MG63 (cell line): ENCODE measurements around the gene TRANK1. TPM values are rescaled to one million over a fixed set of nuclear protein-coding genes. Genes with fewer than 3 reads are reported as not detected.

Source experiments
- DNase-seq: peaks from one replicate; pipeline ENCODE4 v3.0.0-alpha.2; 2020
- H3K27me3 ChIP-seq: fragments of 250-450 bp; sonication (Bioruptor Pico); 2 replicates; pipeline ENCODE4 v1.5.1; 2020; ENCODE audit warnings: mild to moderate bottlenecking, moderate library complexity
- H3K36me3 ChIP-seq: fragments of 250-450 bp; sonication (Bioruptor Pico); 2 replicates; pipeline ENCODE4 v1.5.1; 2020; ENCODE audit warnings: mild to moderate bottlenecking, moderate library complexity
- H3K4me3 ChIP-seq: fragments of 250-450 bp; sonication (Bioruptor Pico); 2 replicates; pipeline ENCODE4 v1.5.1; 2020; ENCODE audit warnings: mild to moderate bottlenecking, moderate library complexity
- H3K9me3 ChIP-seq: fragments of 250-450 bp; sonication (Bioruptor Pico); 2 replicates; pipeline ENCODE4 v1.5.1; 2020; ENCODE audit warnings: mild to moderate bottlenecking, moderate library complexity
- total RNA-seq: library from RNA; depleted of rRNA; stranded (reverse); fragments of >200 nt; shearing (Covaris generic); gene quantifications from 2 replicates; pipeline ENCODE4 v1.2.3, GENCODE V29; 2014; ENCODE audit warnings: low replicate concordance; rRNA removed

TRANK1 gene
- 1.0 and 3.8 TPM in 2 replicates for total RNA-seq

DNA sequence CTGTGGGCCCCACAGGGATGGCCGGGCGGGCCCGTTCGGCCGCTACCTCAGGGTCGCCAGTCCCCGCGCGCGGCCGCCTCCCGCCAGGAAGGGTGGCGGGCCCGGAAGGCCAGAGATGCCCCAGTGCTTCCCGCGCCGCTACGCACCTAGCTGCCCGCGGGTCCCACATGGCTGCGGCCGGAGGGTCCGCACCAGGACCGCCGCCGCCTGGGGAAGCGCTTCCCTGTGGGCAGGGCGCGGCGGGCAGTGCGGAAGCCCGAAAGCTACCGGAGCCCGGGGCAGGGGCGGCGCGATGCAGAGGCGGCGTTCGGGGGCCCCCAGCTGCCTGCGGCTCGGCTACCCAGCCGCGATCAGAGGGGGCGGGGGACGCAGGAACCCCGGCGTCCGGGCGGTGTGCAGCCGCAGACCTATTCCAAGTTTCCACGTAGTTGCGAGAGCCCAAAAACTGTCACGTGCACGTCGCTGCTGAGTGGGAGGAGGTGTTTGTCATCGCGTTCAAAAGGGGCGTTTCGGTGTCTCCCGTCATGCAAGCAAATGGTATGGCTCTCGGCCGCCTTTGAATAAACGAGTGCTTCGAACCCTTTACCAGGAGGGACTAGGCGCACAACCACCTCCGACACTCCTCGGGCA, at the start of gene TRANK1:
TRANK1 (minus strand) TSS at position 414 of the 630 bp plus-strand sequence; CDS start at position 169, 245 bp downstream.
- Histone ChIP-seq H3K4me3 (peak within 1 kb of the TSS; percentile 17; the same call in 1 of the 2 replicates), H3K27me3 (no peaks in the 10 kb centered on the region), H3K9me3 (no peaks in the 10 kb centered on the region), H3K36me3 (no peaks in the 10 kb centered on the region)
- peak; percentile 1 for DNase-seq

- Histone ChIP-seq H3K27me3 (no peaks in the 10 kb centered on the region), H3K36me3 (peaks cover 42% of the 10 kb centered on the region), H3K9me3 (no peaks in the 10 kb centered on the region), H3K4me3 (peak within 1 kb of the TSS; percentile 81)
- peak; percentile 88 for DNase-seq
Measured at GRCh38 chr3:36993326-36994283, 48.8 kb upstream of the TRANK1 start, which contains the start of gene MLH1. Gene MLH1 (plus strand): TSS chr3:36993518. CDS start chr3:36993548, 30 bp downstream.

DNA sequence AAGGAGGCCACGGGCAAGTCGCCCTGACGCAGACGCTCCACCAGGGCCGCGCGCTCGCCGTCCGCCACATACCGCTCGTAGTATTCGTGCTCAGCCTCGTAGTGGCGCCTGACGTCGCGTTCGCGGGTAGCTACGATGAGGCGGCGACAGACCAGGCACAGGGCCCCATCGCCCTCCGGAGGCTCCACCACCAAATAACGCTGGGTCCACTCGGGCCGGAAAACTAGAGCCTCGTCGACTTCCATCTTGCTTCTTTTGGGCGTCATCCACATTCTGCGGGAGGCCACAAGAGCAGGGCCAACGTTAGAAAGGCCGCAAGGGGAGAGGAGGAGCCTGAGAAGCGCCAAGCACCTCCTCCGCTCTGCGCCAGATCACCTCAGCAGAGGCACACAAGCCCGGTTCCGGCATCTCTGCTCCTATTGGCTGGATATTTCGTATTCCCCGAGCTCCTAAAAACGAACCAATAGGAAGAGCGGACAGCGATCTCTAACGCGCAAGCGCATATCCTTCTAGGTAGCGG, 48.0 kb upstream of the TRANK1 start, which contains the start of gene EPM2AIP1:
EPM2AIP1 (minus strand) TSS at position 326 of the 520 bp plus-strand sequence; CDS start at position 272, 54 bp downstream.
- Histone ChIP-seq H3K4me3 (peak within 1 kb of the TSS; percentile 81), H3K36me3 (peaks cover 43% of the 10 kb centered on the region), H3K27me3 (no peaks in the 10 kb centered on the region), H3K9me3 (no peaks in the 10 kb centered on the region)
- DNase-seq = peak; percentile 97

- no peaks in the 10 kb centered on the region for H3K27me3 ChIP-seq
- H3K36me3 ChIP-seq = peaks cover 48% of the 10 kb centered on the region
- H3K9me3 ChIP-seq = no peaks in the 10 kb centered on the region
- peak overlapping the region; percentile 81 for H3K4me3 ChIP-seq
- DNase-seq = peak; percentile 18
Measured at GRCh38 chr3:36991923-36992805, 47.3 kb upstream of the TRANK1 start.

DNA sequence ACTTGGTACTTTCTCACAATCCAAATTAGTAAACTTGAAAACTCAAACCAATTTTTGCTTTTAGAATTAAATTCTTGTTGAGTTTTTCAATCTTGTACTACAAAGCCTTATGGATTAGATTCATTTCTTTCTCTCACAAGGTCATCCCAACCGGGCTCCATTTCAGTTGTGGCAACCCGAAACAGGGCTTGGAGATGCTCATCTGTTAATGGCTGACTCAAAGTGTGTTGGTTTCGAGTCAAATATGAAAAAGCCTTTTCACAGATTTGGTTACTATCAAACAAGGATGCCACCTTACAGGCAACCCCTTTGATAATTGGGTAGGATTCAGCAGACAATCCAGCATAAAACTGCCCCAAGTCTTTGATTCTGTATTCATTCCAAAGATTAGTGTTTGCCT, 46.3 kb upstream of the TRANK1 start:
- Histone ChIP-seq H3K36me3 (peaks cover 41% of the 10 kb centered on the region), H3K4me3 (peak overlapping the region; percentile 81), H3K27me3 (no peaks in the 10 kb centered on the region), H3K9me3 (no peaks in the 10 kb centered on the region)
- DNase-seq = no peak

DNA sequence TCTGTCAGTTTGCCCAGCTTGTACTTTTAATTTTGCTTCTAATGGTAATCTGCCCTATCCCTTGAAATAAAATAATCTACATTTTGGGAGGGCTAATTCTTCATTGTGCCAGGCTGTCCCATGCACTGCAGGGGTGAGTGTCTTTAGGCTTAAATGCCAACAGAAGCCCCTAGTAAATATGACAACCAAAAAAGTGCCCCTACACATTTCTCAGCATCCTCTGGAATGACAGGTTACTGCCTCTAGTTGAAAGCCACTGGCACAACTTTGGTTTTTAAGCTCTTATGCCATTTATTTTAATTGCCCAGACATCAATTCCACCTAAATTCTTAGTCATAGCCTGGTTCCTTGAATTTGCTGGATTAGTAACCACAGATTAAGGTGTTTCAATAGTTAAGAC, 44.7 kb upstream of the TRANK1 start:
- no peak overlapping the region for H3K4me3 ChIP-seq
- H3K27me3 ChIP-seq = no peaks in the 10 kb centered on the region
- no peaks in the 10 kb centered on the region for H3K9me3 ChIP-seq
- DNase-seq = no peak
- peaks cover 45% of the 10 kb centered on the region for H3K36me3 ChIP-seq

DNA sequence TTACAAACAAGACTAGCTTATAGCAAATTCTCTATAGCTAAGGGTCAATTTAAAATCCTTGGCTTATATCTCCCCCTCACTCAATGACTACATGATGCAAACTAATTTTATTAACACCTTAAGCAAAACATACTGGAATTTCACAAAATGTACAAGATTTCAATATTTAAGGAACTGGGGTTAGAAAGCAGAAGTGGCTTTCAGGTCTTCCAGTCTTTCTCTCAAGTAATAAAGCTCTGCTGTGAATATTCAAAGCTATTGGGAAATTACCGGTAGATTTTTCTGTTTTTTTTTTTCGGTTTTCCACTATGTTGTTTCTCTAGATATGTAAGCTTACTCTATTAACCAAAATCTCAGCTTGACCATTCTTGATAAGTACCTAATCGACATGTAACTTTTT, 44.2 kb upstream of the TRANK1 start:
- H3K9me3 ChIP-seq = no peaks in the 10 kb centered on the region
- H3K36me3 ChIP-seq = peaks cover 45% of the 10 kb centered on the region
- no peak for DNase-seq
- no peak overlapping the region for H3K4me3 ChIP-seq
- H3K27me3 ChIP-seq = no peaks in the 10 kb centered on the region

DNA sequence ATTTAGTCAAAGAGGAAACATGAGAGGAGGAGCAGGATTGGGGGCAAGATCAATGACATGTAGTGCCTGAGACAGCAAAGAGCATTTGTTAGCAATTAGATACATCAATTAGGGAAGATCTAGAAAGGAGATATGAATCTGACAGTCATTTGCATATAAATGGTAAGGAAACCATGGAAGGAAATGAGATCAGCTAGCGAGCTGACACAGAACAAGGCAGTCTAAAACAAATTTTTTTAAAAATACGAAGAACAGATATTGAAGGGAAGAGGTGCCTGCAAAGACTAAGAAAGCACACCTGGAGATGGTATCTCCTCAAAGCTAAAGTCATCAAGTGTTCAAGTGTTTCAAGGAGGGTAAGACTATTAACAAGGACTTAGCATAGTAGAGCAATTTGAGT, 43.5 kb upstream of the TRANK1 start:
- no peak overlapping the region for H3K4me3 ChIP-seq
- peaks cover 45% of the 10 kb centered on the region for H3K36me3 ChIP-seq
- no peaks in the 10 kb centered on the region for H3K9me3 ChIP-seq
- no peak for DNase-seq
- no peaks in the 10 kb centered on the region for H3K27me3 ChIP-seq

DNA sequence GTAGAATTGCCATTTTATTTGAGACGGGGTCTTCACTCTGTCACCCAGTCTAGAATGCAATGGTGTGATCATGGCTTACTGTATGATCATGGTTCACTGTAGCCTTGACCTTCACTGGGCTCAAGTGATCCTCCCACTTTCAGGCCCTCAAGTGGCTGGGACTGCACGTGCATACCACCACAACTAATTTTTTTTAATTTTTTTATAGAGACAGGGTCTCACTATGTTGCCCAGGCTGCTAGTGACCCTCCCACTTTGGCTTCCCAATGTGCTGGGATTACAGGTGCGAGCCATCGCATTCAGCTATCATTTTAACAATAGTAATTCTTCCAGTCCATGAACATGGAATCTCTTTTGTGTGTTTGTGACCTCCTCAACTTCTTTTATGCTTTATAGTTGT, 36.2 kb upstream of the TRANK1 start:
- Histone ChIP-seq H3K36me3 (peaks cover 7% of the 10 kb centered on the region), H3K4me3 (no peak overlapping the region)
- no peak for DNase-seq

DNA sequence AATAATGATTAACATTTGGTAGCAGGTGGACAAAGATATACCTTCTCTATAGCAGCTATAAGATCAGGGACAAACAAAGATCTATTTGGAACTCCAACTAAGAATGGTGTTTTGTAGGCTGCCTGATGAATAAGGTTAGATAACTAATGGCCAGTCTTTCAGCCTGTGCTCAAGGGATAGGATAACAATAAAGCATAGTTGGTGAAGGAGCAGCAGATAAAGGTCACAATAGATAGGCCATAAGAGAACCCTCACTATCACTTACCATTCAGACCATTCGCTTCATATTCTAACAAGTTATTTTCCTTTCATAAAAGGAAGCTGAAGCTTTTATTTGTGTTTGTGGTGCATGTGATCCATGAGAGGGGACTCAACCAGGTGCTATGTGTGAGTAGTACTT, 28.3 kb upstream of the TRANK1 start:
- Histone ChIP-seq H3K9me3 (no peaks in the 10 kb centered on the region), H3K36me3 (no peaks in the 10 kb centered on the region), H3K4me3 (no peak overlapping the region), H3K27me3 (no peaks in the 10 kb centered on the region)
- DNase-seq = no peak

More for the DNA sequence above, 36.2 kb upstream of the TRANK1 start:
- Histone ChIP-seq H3K27me3 (no peaks in the 10 kb centered on the region), H3K9me3 (no peaks in the 10 kb centered on the region)

DNA sequence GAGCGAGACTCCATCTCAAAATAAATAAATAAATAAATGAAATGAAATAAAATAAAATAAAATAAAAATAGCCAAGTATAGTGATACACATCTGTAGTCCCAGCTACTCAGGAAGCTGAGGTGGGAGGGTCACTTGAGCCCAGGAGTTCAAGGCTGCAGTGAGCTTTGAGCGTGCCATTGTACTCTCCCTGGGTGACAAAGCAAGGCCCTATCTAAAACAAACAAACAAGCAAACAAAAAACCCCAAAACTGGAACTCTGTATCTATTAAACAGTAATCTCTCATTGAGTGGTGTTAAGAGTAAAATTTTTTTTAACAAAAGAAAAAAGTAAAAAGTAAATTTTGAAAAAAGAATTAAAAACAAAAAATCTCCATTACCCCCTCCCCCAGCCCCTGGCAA, 27.3 kb upstream of the TRANK1 start:
- DNase-seq = no peak
- no peaks in the 10 kb centered on the region for H3K27me3 ChIP-seq

DNA sequence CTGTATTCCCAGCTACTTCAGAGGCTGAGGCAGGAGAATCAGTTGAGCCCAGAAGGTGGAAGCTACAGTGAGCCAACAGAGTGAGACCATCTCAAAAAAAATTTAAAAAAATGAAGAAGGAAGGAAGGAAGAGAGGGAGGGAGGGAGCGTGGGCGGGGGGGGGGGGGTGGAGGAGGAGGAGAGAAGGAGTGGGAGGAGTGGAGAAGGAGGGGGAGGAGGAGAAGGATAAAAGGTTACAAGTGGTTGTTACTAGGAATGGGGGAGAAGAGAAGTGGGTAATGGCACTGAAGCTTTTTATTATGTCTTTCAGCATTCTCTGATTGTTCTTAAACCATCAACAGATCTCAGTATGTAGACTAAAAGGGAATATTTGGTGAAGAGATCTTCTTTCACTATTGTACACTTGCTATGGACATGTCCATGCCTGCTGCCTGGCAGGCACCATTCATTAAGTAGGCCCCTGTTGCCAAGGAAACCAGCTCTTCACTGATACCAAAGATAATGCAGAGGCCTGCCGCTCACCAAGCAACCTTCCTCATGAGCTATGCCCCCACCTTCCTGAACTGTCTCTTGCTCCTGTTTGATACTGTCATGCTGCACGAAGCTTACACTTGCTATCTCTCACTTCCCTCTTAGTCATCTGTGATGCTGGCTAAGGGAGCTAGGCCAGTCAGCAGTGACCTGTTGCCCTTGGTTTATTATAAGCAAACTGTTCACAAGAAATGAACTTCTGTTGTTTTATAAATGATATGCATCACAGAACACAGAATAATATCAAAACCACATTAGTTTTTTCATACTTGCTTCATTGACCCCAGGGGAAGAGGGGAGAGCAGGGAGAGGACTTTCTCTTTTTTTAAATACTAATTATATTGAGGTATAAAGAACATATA, 24.9 kb upstream of the TRANK1 start:
- Histone ChIP-seq H3K36me3 (no peaks in the 10 kb centered on the region), H3K4me3 (no peak overlapping the region)
- DNase-seq = peak; percentile 39

More for the DNA sequence above, 27.3 kb upstream of the TRANK1 start:
- Histone ChIP-seq H3K36me3 (no peaks in the 10 kb centered on the region), H3K4me3 (no peak overlapping the region), H3K9me3 (no peaks in the 10 kb centered on the region)

DNA sequence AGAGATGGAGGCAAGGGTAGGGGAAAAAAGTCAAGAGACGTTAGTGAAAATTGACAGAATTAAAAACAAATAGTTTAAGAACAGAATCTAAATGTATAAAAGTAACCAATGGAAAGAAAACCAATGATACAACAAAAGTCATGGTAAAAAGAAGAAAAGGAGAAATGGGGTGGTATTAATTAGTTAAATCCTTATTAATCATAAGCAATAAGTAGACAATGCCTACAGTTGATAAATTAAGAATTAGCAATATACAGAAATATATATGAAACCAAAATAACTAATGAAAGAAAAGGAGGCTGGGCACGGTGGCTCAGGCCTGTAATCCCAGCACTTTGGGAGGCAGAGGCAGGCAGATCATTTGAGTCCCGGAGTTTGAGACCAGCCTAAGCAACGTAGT, 24.2 kb upstream of the TRANK1 start:
- no peak for DNase-seq
- no peaks in the 10 kb centered on the region for H3K36me3 ChIP-seq
- H3K27me3 ChIP-seq = no peaks in the 10 kb centered on the region
- H3K4me3 ChIP-seq = no peak overlapping the region
- H3K9me3 ChIP-seq = no peaks in the 10 kb centered on the region

More for the DNA sequence above, 24.9 kb upstream of the TRANK1 start:
- H3K27me3 ChIP-seq = no peaks in the 10 kb centered on the region
- no peaks in the 10 kb centered on the region for H3K9me3 ChIP-seq

DNA sequence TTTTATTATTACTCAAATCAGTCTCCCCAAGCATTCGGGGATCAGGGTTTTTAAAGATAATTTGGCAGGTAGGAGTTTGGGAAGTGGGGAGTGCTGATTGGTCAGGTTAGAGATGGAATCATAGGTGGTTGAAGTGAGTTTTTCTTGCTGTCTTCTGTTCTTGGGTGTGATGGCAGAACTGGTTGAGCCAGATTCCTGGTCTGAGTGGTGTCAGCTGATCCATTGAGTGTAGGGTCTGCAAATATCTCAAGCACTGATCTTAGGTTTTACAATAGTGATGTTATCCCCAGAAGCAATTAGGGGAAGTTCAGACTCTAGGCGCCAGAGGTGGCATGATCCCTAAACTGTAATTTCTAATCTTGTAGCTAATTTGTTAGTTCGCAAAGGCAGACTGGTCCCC, 20.6 kb upstream of the TRANK1 start:
- Histone ChIP-seq H3K9me3 (no peaks in the 10 kb centered on the region), H3K27me3 (no peaks in the 10 kb centered on the region), H3K36me3 (no peaks in the 10 kb centered on the region), H3K4me3 (no peak overlapping the region)
- DNase-seq = no peak

DNA sequence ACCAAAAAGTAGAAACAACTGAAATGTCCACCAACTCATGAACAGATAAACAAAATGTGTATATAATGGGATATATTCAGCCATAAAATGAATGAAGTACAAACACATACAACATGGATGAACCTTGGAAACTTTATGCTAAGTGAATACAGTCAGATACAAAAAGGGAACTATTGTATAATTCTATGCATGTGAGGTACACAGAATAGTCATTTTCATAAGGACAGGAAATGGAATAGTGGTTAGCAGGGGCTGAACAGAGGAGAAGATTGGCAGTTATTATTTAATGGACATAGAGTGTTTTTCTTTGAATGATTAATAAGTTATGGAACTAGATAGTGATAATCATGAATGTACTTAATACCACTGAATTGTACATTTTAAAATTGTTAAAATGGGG, 20.0 kb upstream of the TRANK1 start:
- no peak overlapping the region for H3K4me3 ChIP-seq
- H3K27me3 ChIP-seq = no peaks in the 10 kb centered on the region
- no peaks in the 10 kb centered on the region for H3K9me3 ChIP-seq
- no peaks in the 10 kb centered on the region for H3K36me3 ChIP-seq
- DNase-seq = no peak
